ENCODE measurements around the gene PEX3.

GRCh38 chr6:143516690-143517446 is 66.3 kb downstream of the PEX3 start:
- TF ChIP-seq CTCF (IDR thresholded peaks at IDR 0.05; ENCODE audit: poor library complexity) (no peak), EZH2phosphoT487 (IDR thresholded peaks at IDR 0.05; ENCODE audit: low read depth, severe bottlenecking, unreplicated experiment) (no peak), EZH2 (IDR thresholded peaks at IDR 0.05; ENCODE audit: borderline replicate concordance) (no peak)
